GM19372 (cell line): ENCODE data around the gene ASH1L.
"Not testable (repeated sequence)": the region's sequence is repeated elsewhere in the genome, so short reads cannot be mapped to it uniquely, and the experiment has no call there.

ENCODE experiments used
- ATAC-seq: cut with Tn5 transposase; IDR thresholded peaks from one replicate; pipeline ENCODE4 v1.9.1; 2021; ENCODE audit warnings: mild to moderate bottlenecking, low read depth, moderate library complexity; ENCODE audit not compliant: unreplicated experiment

ASH1L gene

GRCh38 chr1:155457266-155457665 is 105.3 kb downstream of the ASH1L start:
- ATAC-seq = no peak

GRCh38 chr1:155455588-155456195 is 106.9 kb downstream of the ASH1L start:
- ATAC-seq = no peak

- no peak for ATAC-seq
Observed at GRCh38 chr1:155454096-155454495, 108.5 kb downstream of the ASH1L start.

GRCh38 chr1:155453141-155453540 is 109.5 kb downstream of the ASH1L start:
- no peak for ATAC-seq

- ATAC-seq = no peak
Observed at GRCh38 chr1:155451199-155451598, 111.4 kb downstream of the ASH1L start.

- ATAC-seq = not testable (repeated sequence)
Observed at GRCh38 chr1:155442431-155442830, 120.2 kb downstream of the ASH1L start.

- ATAC-seq = no peak
Observed at GRCh38 chr1:155437405-155437804, 125.2 kb downstream of the ASH1L start.

GRCh38 chr1:155433831-155434389 is 128.7 kb downstream of the ASH1L start:
- ATAC-seq = not testable (repeated sequence)

GRCh38 chr1:155433128-155433830 is 129.3 kb downstream of the ASH1L start:
- ATAC-seq = not testable (repeated sequence)

GRCh38 chr1:155424091-155424490 is 138.5 kb downstream of the ASH1L start:
- no peak for ATAC-seq

GRCh38 chr1:155420788-155421187 is 141.8 kb downstream of the ASH1L start:
- ATAC-seq = no peak

GRCh38 chr1:155411840-155412239 is 150.8 kb downstream of the ASH1L start:
- not testable (repeated sequence) for ATAC-seq

GRCh38 chr1:155410931-155411330 is 151.7 kb downstream of the ASH1L start:
- no peak for ATAC-seq

- no peak for ATAC-seq
Observed at GRCh38 chr1:155396874-155397476, 165.6 kb downstream of the ASH1L start.

GRCh38 chr1:155392898-155393411 is 169.6 kb downstream of the ASH1L start:
- no peak for ATAC-seq

GRCh38 chr1:155389826-155390225 is 172.8 kb downstream of the ASH1L start:
- ATAC-seq = no peak

GRCh38 chr1:155385836-155386235 is 176.8 kb downstream of the ASH1L start:
- not testable (repeated sequence) for ATAC-seq

GRCh38 chr1:155383406-155383805 is 179.2 kb downstream of the ASH1L start:
- ATAC-seq = no peak

GRCh38 chr1:155379631-155380090 is 182.9 kb downstream of the ASH1L start:
- ATAC-seq = no peak

- ATAC-seq = no peak
Observed at GRCh38 chr1:155379180-155379579, 183.4 kb downstream of the ASH1L start.

- no peak for ATAC-seq
Observed at GRCh38 chr1:155360051-155360450, 202.6 kb downstream of the ASH1L start.
